ENCODE data around the gene ZNF749. TPM values are rescaled to one million over a fixed set of nuclear protein-coding genes. Genes with fewer than 3 reads are reported as not detected.
A peak's percentile ranks its signal among the peaks of the same experiment; 100 is the strongest.

Gene ZNF749
- total and polyA plus RNA-seq, 11 donors: 1.2 to 17.4 (median 3.7) TPM

- H3K27me3 ChIP-seq: no peaks in the 10 kb centered on the region
- peak overlapping the region in 7 of 12 donors; percentile 31 to 69 (median 50) for H3K27ac ChIP-seq
- peak overlapping the region; percentile 43 to 94 (median 88) for H3K4me3 ChIP-seq
- no peaks in the 10 kb centered on the region for H3K9me3 ChIP-seq
- DNase-seq (no peak), ATAC-seq (peak; percentile 3 to 10 (median 4))
- intact Hi-C loops (cut with DNase I): loop anchor here in 3 of 10 donors (2.0 to 5.0 kb wide), 3 partner anchors 24 to 332 kb away; partner anchors contain the start of genes ZNF17 (in 1 of the 3) and ZNF772 (in 1 of the 3)
- peaks cover 0 to 24% (median 15%) of the 10 kb centered on the region in 12 donors for H3K4me1 ChIP-seq
- H3K36me3 ChIP-seq: peaks cover 0 to 8% (median 0%) of the 10 kb centered on the region in 9 donors
- WGBS, 4 donors: 29 to 38% (median 33%) methylated on average over 15 of the region's 15 CpGs
- TF ChIP-seq CTCF (IDR thresholded peaks at IDR 0.05): no peak
- TF ChIP-seq POLR2A (IDR thresholded peaks at IDR 0.05): no peak
These were observed 601 bp upstream of the ZNF749 start for GRCh38 chr19:57434386-57435061.

- Histone ChIP-seq H3K27me3 (no peaks in the 10 kb centered on the region), H3K36me3 (peaks cover 0 to 8% (median 0%) of the 10 kb centered on the region in 9 donors), H3K9me3 (peaks cover 0 to 6% (median 0%) of the 10 kb centered on the region in 12 donors), H3K4me1 (peaks cover 0 to 24% (median 15%) of the 10 kb centered on the region in 12 donors), H3K4me3 (peak overlapping the region in 6 of 12 donors; percentile 70 to 94 (median 92)), H3K27ac (no peak overlapping the region)
- ATAC-seq (no peak), DNase-seq (no peak)
- TF ChIP-seq POLR2A (IDR thresholded peaks at IDR 0.05) (no peak), CTCF (IDR thresholded peaks at IDR 0.05) (no peak)
- intact Hi-C loops (cut with DNase I): loop anchor here in 1 of 10 donors (5.0 kb wide), 1 partner anchor 334 kb away; no protein-coding TSS in a partner anchor
- WGBS, 4 donors: 55 to 83% (median 66%) methylated on average over 1 of the region's 1 CpG
These were observed 1.3 kb downstream of the ZNF749 start for GRCh38 chr19:57436417-57436816.

GRCh38 chr19:57437931-57438330, 2.8 kb downstream of the ZNF749 start:
- H3K36me3 ChIP-seq: peaks cover 0 to 8% (median 0%) of the 10 kb centered on the region in 9 donors
- H3K4me1 ChIP-seq: peaks cover 0 to 24% (median 15%) of the 10 kb centered on the region in 12 donors
- ATAC-seq (no peak), DNase-seq (no peak)
- no peak overlapping the region for H3K27ac ChIP-seq
- 61 to 69% (median 67%) methylated on average over 4 of the region's 4 CpGs for WGBS, 4 donors
- H3K27me3 ChIP-seq: no peaks in the 10 kb centered on the region
- peaks cover 0 to 19% (median 0%) of the 10 kb centered on the region in 12 donors for H3K9me3 ChIP-seq
- TF ChIP-seq POLR2A (IDR thresholded peaks at IDR 0.05) (no peak), CTCF (IDR thresholded peaks at IDR 0.05) (no peak)
- no peak overlapping the region for H3K4me3 ChIP-seq
- intact Hi-C loops (cut with DNase I): loop anchor here in 1 of 10 donors (5.0 kb wide), 1 partner anchor 336 kb away; no protein-coding TSS in a partner anchor

- H3K4me1 ChIP-seq: peaks cover 0 to 24% (median 15%) of the 10 kb centered on the region in 12 donors
- DNase-seq: no peak
- H3K27ac ChIP-seq: no peak overlapping the region
- intact Hi-C loops (cut with DNase I): loop anchor here in 1 of 10 donors (5.0 kb wide), 1 partner anchor 337 kb away; no protein-coding TSS in a partner anchor
- peaks cover 0 to 13% (median 7%) of the 10 kb centered on the region in 9 donors for H3K36me3 ChIP-seq
- TF ChIP-seq POLR2A (IDR thresholded peaks at IDR 0.05): no peak
- TF ChIP-seq CTCF (IDR thresholded peaks at IDR 0.05): no peak
- peaks cover 0 to 29% (median under 1%) of the 10 kb centered on the region in 12 donors for H3K9me3 ChIP-seq
- no peak overlapping the region for H3K4me3 ChIP-seq
- 89 to 94% (median 94%) methylated on average over 9 of the region's 9 CpGs for WGBS, 4 donors
- no peak for ATAC-seq
- H3K27me3 ChIP-seq: no peaks in the 10 kb centered on the region
These were observed 3.8 kb downstream of the ZNF749 start for GRCh38 chr19:57438925-57439324.

Measured in heart left ventricle (tissue), 16 donors.